ENCODE data around the gene FAM20C.

DNA sequence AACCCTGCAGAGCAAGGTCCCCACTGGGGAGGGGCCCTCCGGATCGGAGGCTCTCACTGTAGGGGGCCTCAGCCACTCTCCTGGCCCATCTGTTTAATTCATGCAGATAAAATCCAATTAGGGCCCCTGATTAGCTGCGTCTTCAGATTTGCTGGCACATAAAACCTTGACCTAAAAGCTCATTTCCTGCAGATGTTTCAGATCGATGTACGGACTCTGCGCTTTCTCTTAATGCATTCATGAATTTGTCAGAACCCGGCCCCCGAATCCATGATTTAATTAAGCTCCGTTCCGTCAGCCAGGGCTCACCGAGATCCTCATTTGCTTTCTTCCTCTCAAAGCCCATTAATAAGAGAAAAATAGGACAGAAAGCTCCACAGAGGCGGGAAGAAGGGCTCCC lies 57.6 kb downstream of the FAM20C start:
- TF ChIP-seq POLR2A (IDR thresholded peaks at IDR 0.05) (no peak), CTCF (IDR thresholded peaks at IDR 0.05) (no peak)
